Ishikawa (cell line): ENCODE measurements around the gene SRRM3.

Experiments
- CEBPB ChIP-seq: IDR thresholded peaks from 2 replicates; pipeline ENCODE4 v1.6.1; 2012
- CREB1 ChIP-seq: IDR thresholded peaks from 2 replicates; pipeline ENCODE4 v1.6.1; 2012; ENCODE audit warnings: low read depth
- EGR1 ChIP-seq: IDR thresholded peaks from 2 replicates; pipeline ENCODE4 v1.6.1; 2012
- EP300 ChIP-seq: IDR thresholded peaks from 2 replicates; pipeline ENCODE4 v1.6.1; 2012; ENCODE audit warnings: borderline replicate concordance
- FOXM1 ChIP-seq: IDR thresholded peaks from 2 replicates; pipeline ENCODE4 v1.6.1; 2012; ENCODE audit warnings: low read depth, borderline replicate concordance
- MAX ChIP-seq: IDR thresholded peaks from 2 replicates; pipeline ENCODE4 v1.6.1; 2012
- NFIC ChIP-seq: IDR thresholded peaks from 2 replicates; pipeline ENCODE4 v1.6.1; 2012
- RAD21 ChIP-seq: IDR thresholded peaks from 2 replicates; pipeline ENCODE4 v1.6.1; 2012; ENCODE audit warnings: low read depth
- REST ChIP-seq: IDR thresholded peaks from 2 replicates; pipeline ENCODE4 v1.6.1; 2012; ENCODE audit warnings: low read depth, mild to moderate bottlenecking
- TAF1 ChIP-seq: IDR thresholded peaks from 2 replicates; pipeline ENCODE4 v1.6.1; 2012; ENCODE audit warnings: low read depth, mild to moderate bottlenecking
- TCF12 ChIP-seq: IDR thresholded peaks from 2 replicates; pipeline ENCODE4 v1.6.1; 2012; ENCODE audit warnings: low read depth
- TEAD4 ChIP-seq: IDR thresholded peaks from 2 replicates; pipeline ENCODE4 v1.6.1; 2012
- YY1 ChIP-seq: IDR thresholded peaks from 2 replicates; pipeline ENCODE4 v1.6.1; 2012; ENCODE audit warnings: low read depth
- ZBTB7A ChIP-seq: IDR thresholded peaks from 2 replicates; pipeline ENCODE4 v1.6.1; 2012; ENCODE audit warnings: low read depth
- TF ChIP-seq, protein P1 (sequence below): IDR thresholded peaks from 2 replicates; pipeline ENCODE4 v1.6.1; 2012

The SRRM3 gene

DNA sequence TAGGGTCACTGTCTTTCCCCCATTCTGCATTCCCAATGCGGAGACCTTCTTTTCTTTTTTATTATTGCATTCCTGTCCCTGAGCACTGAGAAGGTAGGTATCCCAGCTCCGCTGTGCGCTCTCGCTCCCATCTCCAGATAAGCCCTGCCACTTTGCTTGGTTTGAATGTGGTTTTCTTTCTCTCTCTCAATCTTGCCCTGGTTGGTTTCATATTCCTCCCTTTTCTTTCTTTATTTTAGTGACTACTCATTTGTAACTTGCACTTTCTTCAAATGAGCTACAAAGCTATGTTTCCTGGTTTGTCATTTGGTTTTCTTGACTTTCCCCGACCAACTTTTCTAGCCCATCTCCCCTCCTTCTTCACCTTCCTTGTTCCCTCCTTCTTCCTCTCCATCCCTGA, 71.8 kb downstream of the SRRM3 start:
- TF ChIP-seq YY1, result no peak

- TF ChIP-seq REST (no peak; the same call in 1 of the 2 replicates), NFIC (no peak), CEBPB (no peak)
Measured at GRCh38 chr7:76278540-76278939, 76.8 kb downstream of the SRRM3 start.

- TF ChIP-seq EP300 (no peak), CEBPB (no peak), TAF1 (no peak), TEAD4 (no peak), FOXM1 (no peak), MAX (no peak), EGR1 (no peak), REST (no peak), NFIC (no peak), YY1 (no peak), RAD21 (no peak)
- TF ChIP-seq, protein P1, sequence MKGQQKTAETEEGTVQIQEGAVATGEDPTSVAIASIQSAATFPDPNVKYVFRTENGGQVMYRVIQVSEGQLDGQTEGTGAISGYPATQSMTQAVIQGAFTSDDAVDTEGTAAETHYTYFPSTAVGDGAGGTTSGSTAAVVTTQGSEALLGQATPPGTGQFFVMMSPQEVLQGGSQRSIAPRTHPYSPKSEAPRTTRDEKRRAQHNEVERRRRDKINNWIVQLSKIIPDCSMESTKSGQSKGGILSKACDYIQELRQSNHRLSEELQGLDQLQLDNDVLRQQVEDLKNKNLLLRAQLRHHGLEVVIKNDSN, result no peak
Measured at GRCh38 chr7:76280408-76280807, 78.7 kb downstream of the SRRM3 start.

DNA sequence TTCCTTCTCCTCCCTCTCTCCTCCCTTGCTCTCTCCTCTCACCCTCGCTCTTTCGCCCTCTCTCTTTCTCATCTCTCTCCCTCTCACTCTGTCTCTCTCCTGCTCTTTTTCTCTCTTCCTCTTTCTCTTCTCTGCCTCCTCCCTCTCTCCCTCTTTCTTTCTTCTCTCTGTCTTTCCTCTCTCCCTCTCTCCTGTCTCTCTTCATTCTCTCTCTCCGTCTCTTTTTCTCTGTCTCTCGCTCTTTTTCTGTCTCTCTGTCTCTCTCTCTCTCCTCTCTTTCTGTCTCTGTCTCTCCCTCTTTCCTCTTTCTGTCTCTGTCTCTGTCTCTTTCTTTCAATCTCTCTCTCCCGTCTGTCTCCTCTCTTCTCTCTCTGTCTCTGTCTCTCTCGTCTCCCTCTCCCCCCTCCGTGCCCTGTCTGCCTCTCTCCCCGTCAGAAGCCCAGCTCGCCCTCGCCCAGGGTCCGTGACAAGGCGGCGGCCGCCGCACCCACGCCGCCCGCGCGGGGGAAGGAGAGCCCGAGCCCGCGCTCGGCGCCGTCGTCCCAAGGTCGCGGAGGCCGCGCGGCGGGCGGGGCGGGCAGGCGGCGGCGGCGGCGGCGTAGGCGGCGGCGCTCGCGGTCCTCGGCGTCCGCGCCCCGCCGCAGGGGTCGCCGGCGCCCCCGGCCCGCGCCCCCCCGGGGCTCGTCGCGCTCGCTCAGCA, 79.5 kb downstream of the SRRM3 start:
- no peak for TF ChIP-seq EGR1

DNA sequence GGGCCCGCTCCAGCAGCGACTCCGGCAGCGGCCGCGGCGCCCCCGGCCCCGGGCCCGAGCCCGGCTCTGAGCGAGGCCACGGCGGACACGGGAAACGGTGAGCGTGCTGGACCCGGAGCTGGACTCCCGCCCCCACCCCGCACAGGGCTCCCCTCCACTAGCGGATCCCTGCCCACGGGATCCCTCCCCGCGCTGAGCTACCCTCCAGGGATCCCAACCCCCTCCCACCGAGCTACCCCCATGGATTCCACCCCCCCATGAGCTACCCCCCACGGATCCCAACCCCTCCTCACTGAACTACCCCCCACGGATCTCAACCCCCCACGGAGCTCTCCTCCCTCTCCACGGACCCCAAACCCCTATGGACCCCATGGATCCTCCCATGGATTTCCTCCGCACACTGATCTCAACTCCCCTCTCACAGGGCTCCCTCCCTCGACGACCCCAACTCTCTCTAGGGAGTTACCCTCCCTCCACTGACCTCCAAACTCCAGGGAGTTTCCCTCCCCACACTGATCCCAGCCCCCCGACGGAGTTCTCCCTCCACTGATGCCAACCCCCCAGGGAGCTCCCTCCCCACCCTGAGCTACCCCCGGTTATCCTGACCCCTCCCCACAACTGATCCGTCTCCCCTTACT, 80.1 kb downstream of the SRRM3 start:
- TF ChIP-seq CEBPB (no peak), ZBTB7A (no peak; the same call in 1 of the 2 replicates), TCF12 (no peak), NFIC (no peak), YY1 (no peak), FOXM1 (no peak), TEAD4 (no peak), TAF1 (no peak), REST (no peak), CREB1 (no peak), MAX (no peak), EP300 (no peak)
- TF ChIP-seq, protein P1, result no peak
